Stimulated activated CD4-positive, alpha-beta T cell treated with anti-CD3 and anti-CD28 coated beads, Interleukin-12 subunit alpha, Interleukin-12 subunit beta, amount 100 ng/mL, for 48 hours (primary cell): Measurements from ENCODE around the gene ARRDC3.

Experiments
- DNase-seq, 3 donors: peaks; one replicate each; pipeline ENCODE4 v3.0.0-alpha.2; 2020; ENCODE audit warnings: low read depth in 2 of 3, low spot score in 1 of 3

ARRDC3 gene

DNA sequence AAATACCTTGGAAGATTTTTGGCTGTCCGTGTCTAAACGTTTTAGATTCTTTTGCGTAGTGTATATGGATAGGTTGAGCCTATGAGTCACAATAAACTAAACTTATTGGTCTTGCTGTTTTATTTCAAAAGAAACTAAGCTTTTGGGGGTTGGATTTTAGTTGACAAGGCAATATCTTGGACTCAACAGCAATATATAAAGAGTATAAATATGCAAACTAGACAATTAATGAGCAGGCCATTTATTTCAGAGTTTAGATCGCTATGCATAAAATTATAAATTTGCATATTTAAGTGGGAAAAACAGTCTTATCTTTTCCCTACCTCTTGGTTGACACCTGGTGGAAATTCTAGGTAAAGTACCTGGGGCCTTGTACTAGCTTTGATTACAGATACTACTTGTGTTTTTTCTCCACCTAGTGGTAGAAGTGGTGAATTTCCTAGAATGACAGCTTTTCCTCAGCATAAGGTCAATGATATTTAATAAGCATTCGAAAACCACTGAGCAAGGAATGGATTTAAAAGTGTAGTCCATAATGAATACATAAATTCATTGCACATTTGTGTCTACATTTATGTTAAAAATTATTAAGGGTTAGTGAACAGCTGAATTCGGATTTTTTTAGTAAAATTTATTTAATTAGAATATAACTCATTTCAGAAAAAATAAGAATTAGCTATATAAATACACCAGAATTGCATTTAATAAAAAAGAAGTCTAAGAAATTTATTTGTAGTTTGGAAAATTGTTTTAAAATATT is 1.7 kb upstream of the ARRDC3 start:
- peak in 1 of 3 donors; percentile 50 for DNase-seq

- DNase-seq: no peak
Measured at GRCh38 chr5:91383956-91384300, 811 bp upstream of the ARRDC3 start.

DNA sequence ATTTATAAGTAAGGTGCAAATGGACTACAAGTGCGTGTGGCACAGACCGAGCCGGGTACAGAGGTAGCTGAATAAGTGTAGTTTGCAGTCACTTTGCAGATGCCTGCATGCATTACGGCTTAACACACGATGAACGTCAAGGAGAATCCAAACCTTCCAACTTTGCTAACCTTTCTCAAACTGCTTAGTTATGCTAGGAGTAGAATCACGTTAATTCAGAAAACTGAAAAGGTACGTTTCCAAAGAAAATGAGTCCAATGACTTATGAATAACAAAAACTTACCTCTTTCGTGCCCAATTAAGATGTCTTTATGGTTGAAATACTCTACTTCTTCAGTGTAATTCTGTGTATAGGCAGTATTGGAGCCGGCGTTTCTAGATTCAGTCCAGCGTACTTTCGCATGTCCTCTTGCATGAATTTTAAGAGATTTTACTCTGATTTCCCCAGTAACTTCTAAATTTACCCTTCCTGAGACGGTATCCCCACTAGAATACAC is 539 bp downstream of the ARRDC3 start:
- DNase-seq: no peak

GRCh38 chr5:91381774-91382359 is 1.2 kb downstream of the ARRDC3 start:
- peak; percentile 44 to 47 (median 46) for DNase-seq

DNA sequence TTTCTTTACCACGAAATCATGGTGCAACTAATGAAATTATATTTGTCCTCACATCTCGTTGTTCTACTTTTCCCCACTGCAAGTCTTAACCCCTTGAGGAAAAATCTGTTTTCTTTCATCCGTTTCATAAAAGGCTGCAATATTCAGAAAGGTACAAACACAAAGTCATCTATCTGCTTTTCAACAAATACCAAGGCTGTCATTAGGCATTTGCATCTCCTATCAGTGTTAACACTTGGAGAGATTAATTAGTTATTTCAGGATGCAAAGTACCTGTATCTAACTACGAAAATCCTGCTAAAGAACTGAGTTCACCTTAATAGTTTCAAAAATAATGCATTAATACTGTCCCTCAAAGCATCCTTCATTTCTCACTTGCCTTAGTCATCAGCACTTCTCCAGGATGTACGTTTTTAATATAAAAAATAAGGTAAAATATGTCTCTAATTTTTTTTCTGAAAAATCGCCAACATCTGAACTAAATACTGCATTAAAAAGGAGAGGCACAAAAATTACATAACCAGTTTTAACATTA is 1.8 kb downstream of the ARRDC3 start:
- no peak for DNase-seq

DNA sequence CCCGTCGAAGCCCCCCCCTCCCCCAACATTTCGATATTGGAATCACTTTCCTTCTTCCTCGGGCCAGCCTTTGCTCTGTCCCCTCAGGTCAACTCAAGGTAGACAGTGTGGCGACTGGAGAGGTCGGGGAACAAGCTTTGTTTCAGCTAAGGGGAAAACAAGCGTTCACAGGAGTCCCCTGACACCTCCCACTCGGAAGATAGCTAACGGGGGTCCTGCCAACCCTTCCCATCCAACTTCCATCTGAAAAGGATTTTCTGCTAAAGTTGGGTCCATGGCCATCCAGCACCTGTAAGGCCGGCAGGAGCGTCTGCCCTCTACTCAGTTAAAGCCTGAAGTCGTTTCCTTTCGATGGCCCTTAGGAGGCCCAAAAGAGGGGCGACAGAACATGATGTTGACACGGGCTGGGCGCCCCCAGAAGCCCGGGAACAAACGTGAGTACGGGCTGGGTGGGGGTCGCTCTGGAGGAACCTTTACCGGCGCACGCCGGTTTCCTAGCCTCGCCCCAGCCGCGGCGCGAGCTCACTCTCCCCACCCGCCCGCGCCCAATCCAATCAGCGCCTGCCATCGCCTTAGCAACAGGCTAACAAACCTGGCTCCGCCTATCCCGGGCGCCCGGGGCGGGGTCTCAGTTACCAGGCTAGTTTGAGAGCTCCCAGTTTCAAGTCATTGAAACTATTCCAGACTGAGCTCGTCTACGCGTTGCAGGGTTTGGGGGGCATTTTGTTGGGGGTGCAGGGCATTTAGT is 2.5 kb downstream of the ARRDC3 start:
- peak; percentile 93 to 97 (median 96) for DNase-seq

DNA sequence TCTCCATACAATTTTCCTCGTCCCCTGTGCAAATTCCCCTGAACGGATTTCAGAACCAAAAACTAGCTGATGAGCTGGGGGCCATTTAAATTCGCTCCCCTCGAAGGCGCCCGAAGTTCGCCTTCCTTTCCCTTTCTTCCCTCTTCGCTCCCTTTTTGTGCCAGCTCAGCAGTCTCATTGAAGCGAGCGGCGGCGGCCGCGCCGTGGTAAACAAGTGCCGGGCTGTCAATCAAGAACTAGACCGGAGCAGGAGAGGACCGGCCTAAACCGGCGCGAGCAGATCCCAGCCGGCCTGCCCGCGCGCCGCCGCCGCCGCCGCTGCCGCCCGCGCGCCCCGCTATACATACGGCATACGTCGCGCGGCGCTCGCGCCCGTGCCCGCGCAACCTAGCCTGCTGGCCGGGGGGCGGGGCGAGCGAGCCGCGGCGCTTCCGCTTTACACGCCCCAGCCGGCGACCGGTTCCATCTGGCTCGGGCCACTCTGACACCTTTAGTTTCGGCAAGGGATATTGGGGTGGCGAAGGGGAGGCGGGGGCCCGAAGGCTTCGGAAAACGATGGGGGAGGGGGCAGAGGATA is 3.1 kb downstream of the ARRDC3 start:
- DNase-seq: peak; percentile 87 to 90 (median 90)

DNA sequence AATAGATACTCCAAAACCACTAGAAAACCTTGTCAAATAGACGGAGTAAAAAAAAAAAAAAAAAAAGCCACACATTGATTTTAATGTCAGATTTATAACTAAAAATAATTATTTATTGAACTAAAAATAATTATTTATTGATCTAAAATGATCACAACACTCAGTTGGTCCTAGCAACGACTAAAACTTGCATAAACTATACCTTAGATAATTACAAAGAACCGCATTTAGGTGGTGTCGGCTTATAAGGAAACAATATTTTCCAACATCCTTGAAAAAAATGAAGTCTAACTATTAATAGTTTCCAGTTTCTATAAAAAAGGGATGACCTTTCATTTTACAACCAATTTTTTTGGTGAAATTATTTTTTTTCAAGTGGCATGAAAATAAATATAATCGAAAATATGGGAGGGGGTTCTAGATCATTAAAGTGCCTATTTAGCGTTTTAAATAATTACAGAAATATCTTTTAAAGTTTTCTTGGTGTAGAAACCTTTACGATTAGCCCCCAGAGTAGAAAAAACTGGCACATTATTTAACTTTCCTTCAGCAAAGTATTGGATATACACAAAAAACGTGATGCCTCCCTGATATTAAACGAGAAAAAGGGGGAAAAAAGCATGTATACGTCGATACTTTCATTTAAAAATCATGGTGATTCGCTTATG is 3.7 kb downstream of the ARRDC3 start:
- no peak for DNase-seq

GRCh38 chr5:91378752-91379211 is 4.3 kb downstream of the ARRDC3 start:
- no peak for DNase-seq

GRCh38 chr5:91374893-91375520 is 8.1 kb downstream of the ARRDC3 start:
- DNase-seq: no peak

DNA sequence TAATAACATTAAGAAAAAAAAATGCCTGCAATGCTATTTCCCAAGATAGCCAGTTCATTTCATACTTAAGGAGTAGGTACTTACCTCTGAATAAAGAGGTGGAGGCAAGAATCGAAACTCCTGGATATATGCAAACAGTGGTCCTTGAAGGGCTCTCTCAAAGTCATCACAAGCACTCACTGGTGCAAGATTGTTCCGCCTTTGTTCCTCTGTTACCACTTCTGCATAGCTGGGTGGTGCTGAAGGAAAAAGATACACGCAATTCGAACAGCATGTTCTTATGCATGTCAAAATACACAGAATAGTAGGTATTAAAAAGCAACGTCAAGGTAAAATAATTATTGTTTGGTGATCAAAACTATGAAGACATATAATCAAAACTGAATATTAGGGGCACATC is 9.5 kb downstream of the ARRDC3 start:
- no peak for DNase-seq

DNA sequence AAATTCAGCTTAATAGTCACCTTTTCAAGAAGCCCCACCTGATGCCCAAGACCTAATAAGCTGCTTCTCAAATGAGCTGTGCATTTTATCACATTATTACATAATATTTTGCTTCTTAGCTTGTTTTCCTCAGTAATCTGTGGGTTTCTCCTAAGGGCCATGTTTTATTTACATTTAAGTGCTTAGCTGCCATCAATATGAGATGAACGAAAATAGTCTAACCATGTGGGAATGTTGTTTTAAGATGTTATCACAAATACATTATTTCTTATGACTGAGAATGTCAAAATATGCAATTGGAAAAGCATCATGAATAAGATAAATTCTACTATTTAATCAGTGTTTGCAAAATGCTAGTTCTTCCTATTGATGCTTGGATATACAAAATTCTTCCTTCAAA is 10.1 kb downstream of the ARRDC3 start:
- DNase-seq: no peak

DNA sequence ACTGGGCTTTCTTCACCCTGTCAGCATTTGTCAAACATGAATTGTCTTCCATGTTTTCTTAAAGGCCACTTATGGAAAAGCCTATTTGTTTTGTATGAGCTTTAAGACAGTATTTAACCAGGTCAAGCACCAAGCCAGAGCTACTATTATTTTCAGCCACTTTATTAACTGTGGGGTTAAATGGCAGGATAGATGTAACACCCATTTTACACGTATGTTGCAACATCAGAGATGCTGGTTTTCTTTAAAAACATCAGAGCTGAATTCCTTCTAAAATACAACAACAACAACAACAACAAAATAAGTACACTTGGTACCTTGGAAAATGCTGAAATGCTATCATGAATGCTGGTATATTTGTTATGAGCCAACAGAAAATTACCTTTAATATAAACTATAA is 13.6 kb downstream of the ARRDC3 start:
- no peak for DNase-seq

DNA sequence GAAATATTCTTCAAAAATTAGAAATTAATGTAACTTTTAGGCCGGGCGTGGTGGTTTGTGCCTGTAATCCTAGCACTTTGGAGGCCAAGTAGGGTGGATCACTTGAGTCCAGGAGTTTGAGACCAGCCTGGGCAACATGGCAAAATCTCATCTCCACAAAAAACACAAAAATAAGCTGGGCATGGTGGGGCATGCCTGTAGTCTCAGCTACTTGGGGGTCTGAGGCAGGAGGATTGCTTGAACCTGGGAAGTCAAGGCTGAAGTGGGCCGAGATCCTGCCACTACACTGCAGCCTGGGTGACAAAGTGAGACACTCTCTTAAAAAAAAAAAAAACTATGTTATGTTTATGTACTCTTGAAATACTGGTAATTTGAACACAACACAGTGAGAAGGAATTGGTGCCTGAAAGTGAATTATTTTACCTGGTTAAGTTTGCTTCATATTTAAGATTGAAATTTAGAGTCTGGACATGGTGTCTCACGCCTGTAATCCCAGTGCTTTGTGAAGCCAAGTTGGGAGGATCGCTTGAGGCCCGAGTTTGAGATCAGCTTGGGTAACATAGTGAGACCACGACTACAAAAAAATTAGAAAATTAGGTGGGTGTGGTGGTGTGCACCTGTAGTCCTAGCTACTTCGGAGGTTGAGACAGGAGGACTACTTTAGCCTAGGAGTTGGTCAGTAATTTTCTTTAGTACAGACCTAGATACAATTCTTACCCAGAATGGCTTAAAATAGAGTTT is 15.0 kb downstream of the ARRDC3 start:
- no peak for DNase-seq

GRCh38 chr5:91367344-91367743 is 15.8 kb downstream of the ARRDC3 start:
- no peak for DNase-seq

DNA sequence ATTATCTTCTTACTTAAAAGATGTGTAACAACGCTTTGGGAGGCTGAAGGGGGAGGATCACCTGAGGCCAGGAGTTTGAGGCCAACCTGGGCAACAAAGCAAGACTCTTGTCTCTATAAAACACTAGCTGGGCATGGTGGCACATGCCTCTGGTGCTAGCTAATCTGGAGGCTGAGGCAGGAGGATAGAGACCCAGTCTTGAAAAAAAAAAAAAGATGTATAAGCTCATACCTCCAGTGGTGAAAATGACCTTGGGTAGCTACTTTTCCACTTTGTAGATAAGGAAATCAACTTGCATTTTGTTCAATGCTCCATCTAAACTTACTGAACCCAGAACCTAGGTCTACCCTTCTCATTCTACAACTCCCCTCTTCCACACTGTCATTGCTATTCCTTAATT is 16.6 kb downstream of the ARRDC3 start:
- DNase-seq: no peak

GRCh38 chr5:91365498-91365897 is 17.6 kb downstream of the ARRDC3 start:
- no peak for DNase-seq

DNA sequence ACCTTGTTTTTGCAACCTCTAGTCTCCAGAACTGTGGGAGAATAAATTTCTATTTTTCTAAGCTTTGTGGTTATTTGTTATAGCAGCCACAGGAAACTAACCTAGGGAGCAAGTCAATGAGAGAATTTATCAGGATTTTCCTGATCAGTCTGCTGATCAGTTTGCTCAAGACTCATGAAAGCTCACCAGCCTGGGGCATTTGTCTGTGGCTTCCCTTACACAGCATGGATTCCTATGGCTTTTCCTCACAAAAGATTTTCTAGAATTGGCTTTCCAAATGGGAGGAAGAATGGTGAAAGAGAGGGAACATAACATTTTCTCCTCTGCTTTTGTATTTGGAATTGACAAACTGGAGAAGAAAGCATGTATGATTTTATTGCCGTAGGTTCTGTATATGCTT is 20.2 kb downstream of the ARRDC3 start:
- DNase-seq: no peak

GRCh38 chr5:91361790-91362189 is 21.3 kb downstream of the ARRDC3 start:
- no peak for DNase-seq
